ENCODE data around the gene ATP6V1F. TPM values are rescaled to one million over a fixed set of nuclear protein-coding genes. Genes with fewer than 3 reads are reported as not detected.

The ATP6V1F gene
- total RNA-seq, 1 donor from 2014 or later: 127 TPM

GRCh38 chr7:128893251-128894100, 30.8 kb downstream of the ATP6V1F start:
- intact Hi-C loops (cut with micrococcal nuclease): no loop called here
- H3K36me3 Mint-ChIP-seq (ENCODE audit: low read depth): no peaks in the 10 kb centered on the region
- H3K4me3 Mint-ChIP-seq: no peak overlapping the region
- H3K4me1 Mint-ChIP-seq: no peaks in the 10 kb centered on the region
- H3K27ac Mint-ChIP-seq: no peak overlapping the region
- no peak for DNase-seq
- H3K9me3 Mint-ChIP-seq: peaks cover 3% of the 10 kb centered on the region
- peaks cover 24% of the 10 kb centered on the region for H3K27me3 Mint-ChIP-seq

DNA sequence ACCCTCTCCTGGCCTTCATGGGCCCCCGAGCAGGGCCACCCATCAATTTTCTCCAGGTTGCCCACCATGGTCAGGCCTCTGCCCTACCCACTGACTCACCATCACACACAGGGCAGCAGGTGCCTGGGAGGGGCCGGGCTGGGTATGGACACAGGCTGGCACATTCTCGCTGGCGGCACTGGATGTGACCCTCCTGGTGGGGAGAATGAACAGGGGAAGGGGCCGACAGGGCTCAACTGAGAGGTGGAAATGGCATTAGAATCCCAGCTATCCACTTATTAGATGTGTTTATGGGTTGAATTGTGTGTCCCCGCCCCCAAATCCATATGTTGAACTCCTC, 31.4 kb downstream of the ATP6V1F start:
- intact Hi-C loops (cut with micrococcal nuclease): no loop called here
- no peak for DNase-seq
- no peak overlapping the region for H3K27ac Mint-ChIP-seq
- peaks cover 4% of the 10 kb centered on the region for H3K9me3 Mint-ChIP-seq
- no peak overlapping the region for H3K4me3 Mint-ChIP-seq
- H3K27me3 Mint-ChIP-seq: peaks cover 23% of the 10 kb centered on the region
- no peaks in the 10 kb centered on the region for H3K36me3 Mint-ChIP-seq (ENCODE audit: low read depth)
- H3K4me1 Mint-ChIP-seq: no peaks in the 10 kb centered on the region

DNA sequence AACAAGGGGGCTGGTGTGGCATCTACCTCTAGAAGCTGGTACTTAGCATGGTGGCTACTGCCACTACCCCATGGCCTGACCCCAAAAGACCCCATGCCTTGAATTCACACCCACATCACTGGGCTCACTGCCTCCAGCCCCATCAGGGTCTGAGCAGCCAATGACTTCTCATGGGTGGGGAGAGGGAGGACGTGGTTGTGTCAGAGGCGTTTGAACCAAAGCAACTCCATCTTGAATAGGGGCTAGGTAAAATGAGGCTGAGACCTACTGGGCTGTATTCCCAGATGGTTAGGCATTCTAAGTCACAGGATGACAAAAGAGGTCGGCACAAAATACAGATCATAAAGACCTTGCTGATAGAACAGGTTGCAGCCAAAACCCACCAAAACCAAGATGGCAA, 32.7 kb downstream of the ATP6V1F start:
- Mint-ChIP-seq H3K9me3 (peaks cover 4% of the 10 kb centered on the region), H3K27me3 (peaks cover 14% of the 10 kb centered on the region), H3K36me3 (ENCODE audit: low read depth) (no peaks in the 10 kb centered on the region), H3K4me1 (no peaks in the 10 kb centered on the region), H3K27ac (no peak overlapping the region), H3K4me3 (no peak overlapping the region)
- DNase-seq: no peak
- intact Hi-C loops (cut with micrococcal nuclease): no loop called here

- no peaks in the 10 kb centered on the region for H3K4me1 Mint-ChIP-seq
- no peak overlapping the region for H3K27ac Mint-ChIP-seq
- H3K27me3 Mint-ChIP-seq: peaks cover 11% of the 10 kb centered on the region
- peaks cover 4% of the 10 kb centered on the region for H3K9me3 Mint-ChIP-seq
- H3K36me3 Mint-ChIP-seq (ENCODE audit: low read depth): no peaks in the 10 kb centered on the region
- DNase-seq: no peak
- no peak overlapping the region for H3K4me3 Mint-ChIP-seq
- intact Hi-C loops (cut with micrococcal nuclease): no loop called here
Observed at GRCh38 chr7:128899392-128899791, 36.7 kb downstream of the ATP6V1F start.

GRCh38 chr7:128900237-128900636, 37.6 kb downstream of the ATP6V1F start:
- intact Hi-C loops (cut with micrococcal nuclease): loop anchor here (10.0 kb wide), 1 partner anchor 315 kb away; no protein-coding TSS in a partner anchor
- peaks cover 4% of the 10 kb centered on the region for H3K9me3 Mint-ChIP-seq

DNA sequence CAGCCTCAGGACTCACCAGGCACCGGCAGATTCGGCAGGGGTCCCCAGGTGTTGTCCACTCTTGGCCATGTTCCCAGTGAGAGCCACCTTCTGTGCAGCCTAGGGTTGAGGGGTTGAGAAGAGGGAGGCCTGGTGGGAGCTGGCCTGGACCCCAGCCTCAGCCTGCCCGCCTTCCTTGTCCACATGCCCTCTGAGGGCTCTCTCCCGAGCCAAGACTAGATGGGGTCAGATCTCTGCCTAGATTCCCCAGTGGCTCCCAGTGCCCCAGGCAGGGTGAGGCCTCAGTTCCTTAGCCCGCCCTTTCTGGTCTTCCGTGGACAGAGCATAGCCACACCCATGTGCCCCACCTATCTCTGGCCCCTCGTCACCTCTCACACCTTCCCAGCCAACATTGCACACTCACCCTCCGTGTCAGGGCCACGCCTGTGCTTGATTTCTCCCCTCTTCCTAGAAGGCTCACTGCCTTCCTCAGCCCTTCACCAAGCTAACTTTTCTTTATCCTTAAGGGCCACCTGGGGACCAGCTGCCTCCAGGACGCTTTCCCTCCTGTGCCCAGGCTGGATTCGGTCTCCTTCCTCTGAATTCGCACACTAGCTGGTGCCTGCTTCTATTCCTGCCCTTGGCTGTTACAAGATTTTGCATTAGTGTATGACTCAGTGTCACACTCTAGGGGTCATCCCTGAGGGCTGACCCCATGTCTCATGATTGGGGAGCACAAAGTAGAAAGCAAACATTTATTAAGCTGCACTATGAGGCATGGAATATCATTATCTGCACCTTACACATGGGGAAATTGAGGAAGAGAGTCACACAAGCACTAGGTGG, 40.3 kb downstream of the ATP6V1F start:
- Mint-ChIP-seq H3K4me1 (no peaks in the 10 kb centered on the region), H3K4me3 (no peak overlapping the region), H3K27ac (no peak overlapping the region), H3K36me3 (ENCODE audit: low read depth) (no peaks in the 10 kb centered on the region), H3K27me3 (peaks cover 11% of the 10 kb centered on the region), H3K9me3 (peaks cover 4% of the 10 kb centered on the region)
- intact Hi-C loops (cut with micrococcal nuclease): loop anchor here (10.0 kb wide), 1 partner anchor 312 kb away; no protein-coding TSS in a partner anchor
- no peak for DNase-seq

More at GRCh38 chr7:128900237-128900636, 37.6 kb downstream of the ATP6V1F start:
- H3K27me3 Mint-ChIP-seq: peaks cover 13% of the 10 kb centered on the region
- no peaks in the 10 kb centered on the region for H3K4me1 Mint-ChIP-seq
- DNase-seq: no peak
- H3K27ac Mint-ChIP-seq: no peak overlapping the region
- no peak overlapping the region for H3K4me3 Mint-ChIP-seq
- no peaks in the 10 kb centered on the region for H3K36me3 Mint-ChIP-seq (ENCODE audit: low read depth)

GRCh38 chr7:128903621-128904361, 41.1 kb downstream of the ATP6V1F start:
- DNase-seq: no peak
- intact Hi-C loops (cut with micrococcal nuclease): loop anchor here (1.0 to 10.0 kb wide), 2 partner anchors 188 to 311 kb away; no protein-coding TSS in a partner anchor
- peaks cover 11% of the 10 kb centered on the region for H3K27me3 Mint-ChIP-seq
- H3K27ac Mint-ChIP-seq: no peak overlapping the region
- no peaks in the 10 kb centered on the region for H3K9me3 Mint-ChIP-seq
- no peaks in the 10 kb centered on the region for H3K36me3 Mint-ChIP-seq (ENCODE audit: low read depth)
- no peaks in the 10 kb centered on the region for H3K4me1 Mint-ChIP-seq
- H3K4me3 Mint-ChIP-seq: no peak overlapping the region

DNA sequence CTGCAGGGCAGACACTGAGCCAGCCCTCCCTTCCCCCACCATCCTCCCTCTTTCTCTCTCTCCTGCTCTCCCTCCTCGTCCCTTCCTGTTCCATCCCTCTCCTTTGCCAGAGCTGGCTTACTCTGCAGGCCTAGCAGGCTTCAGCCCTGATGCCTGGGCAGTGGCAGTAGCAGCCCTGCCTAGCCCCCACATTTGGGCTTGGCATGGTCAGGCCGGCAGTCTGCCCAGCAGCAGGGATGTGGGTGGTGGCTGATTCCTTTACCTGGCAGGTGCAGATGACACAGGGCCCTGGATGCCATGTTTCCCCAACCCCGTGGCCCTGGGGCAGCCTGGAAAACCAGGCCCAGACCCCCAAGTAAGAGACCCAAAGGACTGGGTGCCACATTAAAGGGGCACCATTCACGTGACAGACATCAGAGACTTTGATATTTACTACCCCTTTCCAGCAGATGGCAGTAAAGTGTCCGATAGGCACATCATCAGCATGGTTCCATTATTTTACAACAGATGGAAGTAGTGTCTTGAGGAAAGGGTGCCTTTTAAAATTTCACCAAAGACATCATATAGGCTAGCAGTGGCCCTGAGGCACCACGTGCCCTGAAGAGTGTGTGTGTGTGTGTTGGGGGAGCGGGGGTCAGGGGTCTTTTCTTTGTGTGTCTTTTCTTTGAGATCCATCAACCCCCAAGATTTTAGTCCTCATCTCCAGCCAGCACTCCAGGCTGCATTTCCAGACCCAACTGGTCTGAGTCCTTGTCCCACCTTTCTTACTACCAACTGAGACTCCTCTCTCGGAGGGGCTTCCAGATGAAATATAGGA, 41.9 kb downstream of the ATP6V1F start:
- Mint-ChIP-seq H3K27me3 (peaks cover 18% of the 10 kb centered on the region), H3K36me3 (ENCODE audit: low read depth) (no peaks in the 10 kb centered on the region), H3K4me1 (no peaks in the 10 kb centered on the region), H3K4me3 (no peak overlapping the region), H3K9me3 (no peaks in the 10 kb centered on the region), H3K27ac (no peak overlapping the region)
- intact Hi-C loops (cut with micrococcal nuclease): loop anchor here (1.0 to 10.0 kb wide), 2 partner anchors 187 to 310 kb away; no protein-coding TSS in a partner anchor
- DNase-seq: peak; percentile 80

- intact Hi-C loops (cut with micrococcal nuclease): loop anchor here (10.0 kb wide), 1 partner anchor 309 kb away; no protein-coding TSS in a partner anchor
- H3K27ac Mint-ChIP-seq: no peak overlapping the region
- no peaks in the 10 kb centered on the region for H3K9me3 Mint-ChIP-seq
- no peak for DNase-seq
- peaks cover 29% of the 10 kb centered on the region for H3K27me3 Mint-ChIP-seq
- no peaks in the 10 kb centered on the region for H3K36me3 Mint-ChIP-seq (ENCODE audit: low read depth)
- H3K4me3 Mint-ChIP-seq: no peak overlapping the region
- H3K4me1 Mint-ChIP-seq: no peaks in the 10 kb centered on the region
Observed at GRCh38 chr7:128906001-128906765, 43.5 kb downstream of the ATP6V1F start.

DNA sequence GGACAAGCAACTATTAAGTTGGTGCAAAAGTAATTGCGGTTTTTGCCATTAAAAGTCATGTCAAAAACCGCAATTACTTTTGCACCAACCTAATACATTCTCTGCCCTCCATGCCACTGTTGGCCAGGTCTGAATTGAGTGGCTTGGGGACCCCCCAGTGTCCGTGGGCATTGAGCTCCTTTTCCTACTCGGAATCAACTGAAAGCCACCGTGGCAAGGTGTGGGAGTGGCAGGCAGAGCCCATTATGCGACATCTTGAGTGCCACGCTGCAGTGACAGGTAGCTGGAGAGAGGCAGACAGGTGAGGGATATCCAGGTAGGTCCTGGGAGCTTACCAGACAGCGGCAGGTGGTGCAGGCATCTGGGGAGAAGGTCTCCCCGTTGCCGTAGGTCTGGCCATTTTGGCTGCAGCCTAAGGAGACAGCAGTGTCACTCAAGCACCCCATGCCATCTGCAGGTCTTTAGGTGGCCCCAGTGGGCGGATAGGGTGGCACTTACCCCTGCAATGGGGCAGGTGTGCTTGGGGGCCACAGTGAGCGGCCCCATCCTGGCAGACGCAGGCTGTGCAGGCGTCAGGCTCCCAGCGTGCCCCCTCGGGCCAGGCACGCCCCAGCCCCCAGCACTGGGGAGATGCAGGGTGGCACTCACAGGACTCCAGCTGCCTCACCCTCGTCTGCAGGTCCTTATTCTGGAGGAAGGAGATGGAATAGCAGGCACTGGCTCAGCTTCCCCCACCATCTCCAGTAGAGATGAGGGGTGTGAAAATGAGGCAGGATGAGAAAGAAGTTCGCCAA, 44.3 kb downstream of the ATP6V1F start:
- intact Hi-C loops (cut with micrococcal nuclease): loop anchor here (10.0 kb wide), 1 partner anchor 308 kb away; no protein-coding TSS in a partner anchor
- Mint-ChIP-seq H3K27ac (no peak overlapping the region), H3K36me3 (ENCODE audit: low read depth) (no peaks in the 10 kb centered on the region), H3K4me3 (no peak overlapping the region), H3K4me1 (no peaks in the 10 kb centered on the region), H3K9me3 (no peaks in the 10 kb centered on the region), H3K27me3 (peaks cover 35% of the 10 kb centered on the region)
- DNase-seq: no peak

GRCh38 chr7:128908750-128909624, 46.3 kb downstream of the ATP6V1F start:
- H3K4me1 Mint-ChIP-seq: no peaks in the 10 kb centered on the region
- H3K9me3 Mint-ChIP-seq: no peaks in the 10 kb centered on the region
- H3K27me3 Mint-ChIP-seq: peaks cover 41% of the 10 kb centered on the region
- H3K27ac Mint-ChIP-seq: no peak overlapping the region
- no peaks in the 10 kb centered on the region for H3K36me3 Mint-ChIP-seq (ENCODE audit: low read depth)
- H3K4me3 Mint-ChIP-seq: no peak overlapping the region
- intact Hi-C loops (cut with micrococcal nuclease): loop anchor here (10.0 kb wide), 1 partner anchor 306 kb away; no protein-coding TSS in a partner anchor
- DNase-seq: no peak

Measured in activated CD4-positive, alpha-beta T cell treated with anti-CD3 and anti-CD28 coated beads, Interleukin-2, amount 10 ng/mL, durations not matched to agents 24 days and 14 days (primary cell).